Activated T-helper 1 cell treated with anti-CD3 and anti-CD28 coated beads, Interleukin-12 subunit alpha, Interleukin-12 subunit beta, Interleukin-2, Interleukin-4 antibody, amounts not matched to agents 30 ng/mL and 10 ng/mL and 1 ng/mL, durations not matched to agents 14 hours and 24 hours and 36 hours (primary cell): ENCODE results near the gene RECQL5. TPM values are rescaled to one million over a fixed set of nuclear protein-coding genes. Genes with fewer than 3 reads are reported as not detected.

ENCODE experiments used
- DNase-seq: peaks from one replicate; pipeline ENCODE4 v3.0.0; 2021; ENCODE audit warnings: low spot score
- H3K27ac Mint-ChIP-seq: one replicate; pipeline ENCODE4 v1.8.0; 2021; ENCODE audit warnings: mild to moderate bottlenecking, mixed read lengths
- H3K27me3 Mint-ChIP-seq: one replicate; pipeline ENCODE4 v1.8.0; 2022; ENCODE audit warnings: mild to moderate bottlenecking, moderate library complexity, mixed read lengths; ENCODE audit not compliant: insufficient read depth
- H3K36me3 Mint-ChIP-seq: one replicate; pipeline ENCODE4 v1.8.0; 2021; ENCODE audit warnings: low read depth, mixed read lengths
- H3K4me1 Mint-ChIP-seq: one replicate; pipeline ENCODE4 v1.8.0; 2021; ENCODE audit warnings: low read depth, mixed read lengths
- H3K4me3 Mint-ChIP-seq: one replicate; pipeline ENCODE4 v1.8.0; 2021; ENCODE audit warnings: mild to moderate bottlenecking, moderate library complexity, mixed read lengths
- H3K9me3 Mint-ChIP-seq: one replicate; pipeline ENCODE4 v1.8.0; 2021; ENCODE audit warnings: mixed read lengths
- intact Hi-C: fragments of 100-400 bp; cut with micrococcal nuclease; formaldehyde crosslinking; loops from one replicate; pipeline ENCODE4 v1.15.1; 2024
- total RNA-seq: library from RNA; stranded (reverse); gene quantifications from 2 replicates; pipeline ENCODE4 v1.2.3, GENCODE V29; 2022

The RECQL5 gene
- total RNA-seq, 1 donor from 2014 or later, result 34.1 TPM

- H3K4me1 Mint-ChIP-seq, result no peaks in the 10 kb centered on the region
- H3K4me3 Mint-ChIP-seq, result no peak overlapping the region
- no peaks in the 10 kb centered on the region for H3K36me3 Mint-ChIP-seq
- DNase-seq, result no peak
- no peaks in the 10 kb centered on the region for H3K9me3 Mint-ChIP-seq
- H3K27me3 Mint-ChIP-seq, result no peaks in the 10 kb centered on the region
- no peak overlapping the region for H3K27ac Mint-ChIP-seq
- intact Hi-C loops, result no loop called here
These were observed 32.6 kb downstream of the RECQL5 start for GRCh38 chr17:75634376-75634740.

GRCh38 chr17:75633486-75634375, 33.2 kb downstream of the RECQL5 start:
- H3K27ac Mint-ChIP-seq, result no peak overlapping the region
- H3K4me1 Mint-ChIP-seq, result no peaks in the 10 kb centered on the region
- H3K9me3 Mint-ChIP-seq, result no peaks in the 10 kb centered on the region
- no peaks in the 10 kb centered on the region for H3K36me3 Mint-ChIP-seq
- peak; percentile 41 for DNase-seq
- intact Hi-C loops, result loop anchor here (1.0 kb wide), 3 partner anchors 42 to 207 kb away; no protein-coding TSS in a partner anchor
- no peak overlapping the region for H3K4me3 Mint-ChIP-seq
- no peaks in the 10 kb centered on the region for H3K27me3 Mint-ChIP-seq

- no peak within 1 kb of the TSS for H3K4me3 Mint-ChIP-seq
- H3K27me3 Mint-ChIP-seq, result no peaks in the 10 kb centered on the region
- peak; percentile 77 for DNase-seq
- H3K36me3 Mint-ChIP-seq, result no peaks in the 10 kb centered on the region
- intact Hi-C loops, result loop anchor here (1.0 kb wide), 3 partner anchors 42 to 207 kb away; no protein-coding TSS in a partner anchor
- no peaks in the 10 kb centered on the region for H3K4me1 Mint-ChIP-seq
- H3K9me3 Mint-ChIP-seq, result no peaks in the 10 kb centered on the region
- no peak within 1 kb of the TSS for H3K27ac Mint-ChIP-seq
These were observed 34.0 kb downstream of the RECQL5 start, which contains the start of gene SMIM5 for GRCh38 chr17:75632863-75633485. SMIM5 (plus strand) TSS chr17:75633434; CDS start chr17:75640202, 6,768 bp downstream.

GRCh38 chr17:75632428-75632827, 34.5 kb downstream of the RECQL5 start:
- H3K4me3 Mint-ChIP-seq, result no peak overlapping the region
- intact Hi-C loops, result no loop called here
- no peaks in the 10 kb centered on the region for H3K27me3 Mint-ChIP-seq
- H3K4me1 Mint-ChIP-seq, result no peaks in the 10 kb centered on the region
- no peaks in the 10 kb centered on the region for H3K36me3 Mint-ChIP-seq
- H3K9me3 Mint-ChIP-seq, result no peaks in the 10 kb centered on the region
- no peak for DNase-seq
- no peak overlapping the region for H3K27ac Mint-ChIP-seq

GRCh38 chr17:75631353-75631752, 35.6 kb downstream of the RECQL5 start:
- intact Hi-C loops, result no loop called here
- H3K9me3 Mint-ChIP-seq, result no peaks in the 10 kb centered on the region
- H3K4me1 Mint-ChIP-seq, result no peaks in the 10 kb centered on the region
- no peaks in the 10 kb centered on the region for H3K36me3 Mint-ChIP-seq
- DNase-seq, result no peak
- no peak overlapping the region for H3K27ac Mint-ChIP-seq
- no peaks in the 10 kb centered on the region for H3K27me3 Mint-ChIP-seq
- no peak overlapping the region for H3K4me3 Mint-ChIP-seq

- Mint-ChIP-seq H3K36me3 (no peaks in the 10 kb centered on the region), H3K4me1 (no peaks in the 10 kb centered on the region), H3K4me3 (no peak overlapping the region), H3K27ac (no peak overlapping the region), H3K27me3 (no peaks in the 10 kb centered on the region), H3K9me3 (no peaks in the 10 kb centered on the region)
- no peak for DNase-seq
- intact Hi-C loops, result no loop called here
These were observed 36.7 kb downstream of the RECQL5 start for GRCh38 chr17:75630071-75630917.

- Mint-ChIP-seq H3K27me3 (no peaks in the 10 kb centered on the region), H3K4me3 (no peak overlapping the region), H3K4me1 (no peaks in the 10 kb centered on the region), H3K36me3 (no peaks in the 10 kb centered on the region), H3K27ac (no peak overlapping the region), H3K9me3 (no peaks in the 10 kb centered on the region)
- intact Hi-C loops, result no loop called here
- DNase-seq, result no peak
These were observed 37.8 kb downstream of the RECQL5 start for GRCh38 chr17:75629157-75629556.

- no peak for DNase-seq
- H3K36me3 Mint-ChIP-seq, result no peaks in the 10 kb centered on the region
- no peaks in the 10 kb centered on the region for H3K9me3 Mint-ChIP-seq
- H3K27ac Mint-ChIP-seq, result no peak overlapping the region
- H3K4me3 Mint-ChIP-seq, result no peak overlapping the region
- intact Hi-C loops, result no loop called here
- H3K27me3 Mint-ChIP-seq, result no peaks in the 10 kb centered on the region
- H3K4me1 Mint-ChIP-seq, result no peaks in the 10 kb centered on the region
These were observed 38.5 kb downstream of the RECQL5 start for GRCh38 chr17:75628425-75628824.

- Mint-ChIP-seq H3K4me3 (no peak overlapping the region), H3K9me3 (no peaks in the 10 kb centered on the region), H3K36me3 (no peaks in the 10 kb centered on the region), H3K27ac (no peak overlapping the region), H3K27me3 (no peaks in the 10 kb centered on the region), H3K4me1 (no peaks in the 10 kb centered on the region)
- intact Hi-C loops, result no loop called here
- DNase-seq, result no peak
These were observed 39.9 kb downstream of the RECQL5 start for GRCh38 chr17:75627094-75627493.

- DNase-seq, result no peak
- Mint-ChIP-seq H3K9me3 (no peaks in the 10 kb centered on the region), H3K27ac (no peak overlapping the region), H3K36me3 (no peaks in the 10 kb centered on the region), H3K4me1 (no peaks in the 10 kb centered on the region), H3K4me3 (no peak overlapping the region), H3K27me3 (no peaks in the 10 kb centered on the region)
- intact Hi-C loops, result no loop called here
These were observed 40.4 kb downstream of the RECQL5 start for GRCh38 chr17:75626496-75627038.

GRCh38 chr17:75625813-75626486, 41.0 kb downstream of the RECQL5 start:
- DNase-seq, result no peak
- no peaks in the 10 kb centered on the region for H3K36me3 Mint-ChIP-seq
- no peaks in the 10 kb centered on the region for H3K27me3 Mint-ChIP-seq
- intact Hi-C loops, result no loop called here
- H3K4me1 Mint-ChIP-seq, result no peaks in the 10 kb centered on the region
- H3K27ac Mint-ChIP-seq, result no peak overlapping the region
- no peaks in the 10 kb centered on the region for H3K9me3 Mint-ChIP-seq
- no peak overlapping the region for H3K4me3 Mint-ChIP-seq

- DNase-seq, result no peak
- H3K36me3 Mint-ChIP-seq, result no peaks in the 10 kb centered on the region
- no peaks in the 10 kb centered on the region for H3K9me3 Mint-ChIP-seq
- H3K27ac Mint-ChIP-seq, result no peak overlapping the region
- intact Hi-C loops, result no loop called here
- no peaks in the 10 kb centered on the region for H3K27me3 Mint-ChIP-seq
- no peak overlapping the region for H3K4me3 Mint-ChIP-seq
- no peaks in the 10 kb centered on the region for H3K4me1 Mint-ChIP-seq
These were observed 42.1 kb downstream of the RECQL5 start for GRCh38 chr17:75624714-75625345.
